Rectal smooth muscle tissue (tissue), 1 donor: ENCODE results near the gene GPRC5C.
"Not testable (repeated sequence)": the region's sequence is repeated elsewhere in the genome, so short reads cannot be mapped to it uniquely, and the experiment has no call there.

Experiments used
- H3K27ac ChIP-seq: one replicate; pipeline ENCODE4 v1.7.0; 2013; ENCODE audit warnings: low read depth, low read length, inconsistent platforms
- H3K27me3 ChIP-seq: one replicate; pipeline ENCODE4 v1.7.0; 2013; ENCODE audit warnings: low read length; ENCODE audit not compliant: control insufficient read depth, insufficient read depth
- H3K36me3 ChIP-seq: one replicate; pipeline ENCODE4 v1.7.0; 2013; ENCODE audit warnings: low read length; ENCODE audit not compliant: control insufficient read depth, insufficient read depth
- H3K4me1 ChIP-seq: one replicate; pipeline ENCODE4 v1.7.0; 2013; ENCODE audit warnings: low read length; ENCODE audit not compliant: control insufficient read depth, insufficient read depth
- H3K4me3 ChIP-seq: one replicate; pipeline ENCODE4 v1.7.0; 2013; ENCODE audit warnings: low read length
- H3K9ac ChIP-seq: one replicate; pipeline ENCODE4 v1.7.0; 2013; ENCODE audit warnings: low read length

The GPRC5C gene

DNA sequence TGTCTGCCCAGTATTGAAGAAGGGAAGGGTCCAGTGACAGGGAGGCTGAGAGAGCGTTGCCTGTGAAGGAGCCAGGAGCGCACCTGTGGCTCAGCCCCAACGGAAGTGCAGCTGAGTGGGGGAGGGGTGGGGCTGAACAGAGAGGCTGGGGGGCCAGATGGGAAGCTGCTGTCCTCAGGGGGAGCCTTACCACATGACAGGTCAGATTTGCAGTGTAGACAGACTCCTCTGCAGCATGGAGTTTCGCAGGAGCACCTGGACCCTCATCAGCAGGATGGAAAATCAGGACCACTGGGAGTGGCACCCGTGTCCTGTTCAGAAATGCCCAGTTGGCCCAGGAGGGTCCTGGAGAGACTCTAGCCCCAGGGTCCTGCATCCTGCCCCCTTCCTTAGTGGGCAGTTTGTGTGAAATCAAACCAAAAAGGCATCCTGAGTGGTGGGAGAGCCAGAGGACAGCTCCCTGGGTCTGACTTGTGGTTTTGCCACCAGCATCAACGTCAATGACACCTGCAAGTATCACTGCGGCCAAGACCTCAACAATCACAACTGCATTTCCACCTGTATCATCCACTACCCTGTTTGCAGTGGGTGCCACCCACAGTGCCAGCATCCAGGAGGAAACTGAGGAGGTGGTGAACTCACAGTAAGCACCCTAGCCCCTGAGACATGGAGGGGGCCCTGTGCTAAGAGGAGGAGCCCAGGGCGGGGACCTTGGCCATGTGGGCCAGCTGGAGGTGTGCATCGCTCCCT lies 42.3 kb downstream of the GPRC5C start:
- Histone ChIP-seq H3K4me1 (no peaks in the 10 kb centered on the region), H3K36me3 (no peaks in the 10 kb centered on the region), H3K4me3 (no peak overlapping the region), H3K27me3 (no peaks in the 10 kb centered on the region), H3K9ac (no peak overlapping the region), H3K27ac (no peak overlapping the region)

DNA sequence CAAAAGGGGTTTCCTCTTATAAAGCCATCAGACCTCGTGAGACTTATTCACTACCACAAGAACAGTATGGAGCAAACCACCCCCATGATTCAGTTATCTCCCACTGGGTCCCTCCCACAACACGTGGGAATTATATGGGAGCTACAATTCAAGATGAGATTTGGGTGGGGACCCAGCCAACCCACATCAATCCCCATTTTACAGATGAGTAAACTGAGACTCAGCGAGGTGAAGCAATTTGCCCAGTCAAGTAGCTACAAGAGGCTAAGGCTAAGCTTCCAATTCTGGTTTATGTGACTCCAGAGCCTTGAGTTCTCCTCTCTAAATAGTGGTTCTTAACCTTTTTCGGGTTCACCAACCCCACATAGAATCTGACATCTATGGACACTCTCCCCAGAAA lies 43.3 kb downstream of the GPRC5C start:
- Histone ChIP-seq H3K27me3 (no peaks in the 10 kb centered on the region), H3K36me3 (no peaks in the 10 kb centered on the region)

DNA sequence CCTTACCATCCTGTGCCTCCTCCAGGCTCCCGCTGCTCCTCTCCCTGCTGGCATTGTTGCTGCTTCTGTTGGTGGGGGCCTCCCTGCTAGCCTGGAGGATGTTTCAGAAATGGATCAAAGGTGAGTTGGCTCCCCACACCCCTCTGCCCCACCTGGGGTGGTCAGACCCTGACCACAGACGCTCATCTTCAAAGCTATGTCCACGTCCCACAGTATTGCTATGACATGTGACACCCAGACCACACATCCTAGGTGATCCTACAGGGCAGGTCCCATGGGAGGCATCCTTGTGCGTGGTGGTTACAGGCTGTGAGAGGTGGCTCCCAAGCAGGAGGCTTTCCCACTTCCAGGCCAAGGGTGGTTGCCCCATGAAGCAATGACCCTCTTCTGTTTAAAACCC lies 45.5 kb downstream of the GPRC5C start:
- H3K27ac ChIP-seq: no peak overlapping the region
- H3K4me1 ChIP-seq: no peaks in the 10 kb centered on the region
- H3K36me3 ChIP-seq: no peaks in the 10 kb centered on the region
- H3K4me3 ChIP-seq: no peak overlapping the region
- H3K27me3 ChIP-seq: no peaks in the 10 kb centered on the region
- H3K9ac ChIP-seq: no peak overlapping the region

More for the DNA sequence above, 43.3 kb downstream of the GPRC5C start:
- Histone ChIP-seq H3K9ac (no peak overlapping the region), H3K27ac (no peak overlapping the region), H3K4me3 (no peak overlapping the region), H3K4me1 (no peaks in the 10 kb centered on the region)

DNA sequence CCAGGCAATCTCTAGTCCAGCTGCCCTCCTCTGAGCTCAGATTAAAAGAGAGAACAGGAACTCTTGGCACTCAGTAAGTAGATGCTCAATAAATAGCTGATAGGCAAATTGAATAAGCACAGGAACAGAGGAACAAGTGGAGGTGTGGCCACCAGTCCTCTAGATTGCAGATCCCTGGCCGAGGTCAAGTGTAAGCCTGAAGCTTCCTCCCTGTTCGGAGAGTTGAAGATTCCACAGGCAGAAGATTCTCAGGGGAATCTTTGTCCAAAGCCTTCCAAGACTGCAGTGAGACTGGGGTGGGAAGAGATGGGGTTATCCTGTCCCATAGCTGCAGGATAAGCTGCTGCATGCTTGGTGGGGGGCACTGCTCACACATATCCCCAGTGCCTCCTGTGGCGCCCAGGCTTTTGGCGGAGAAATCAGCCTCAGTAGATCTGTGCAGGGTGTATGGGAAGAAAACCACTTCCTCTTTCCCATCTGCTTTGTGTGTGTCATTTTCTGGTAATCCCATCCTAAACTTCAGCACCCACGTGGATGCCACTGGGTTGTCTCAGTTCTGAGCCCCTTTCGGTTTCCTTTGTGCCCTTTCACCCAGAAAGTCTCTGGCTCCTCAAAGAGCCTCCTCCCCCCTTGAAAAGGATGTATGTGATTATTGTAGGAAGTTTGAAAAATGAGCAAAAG lies 46.7 kb downstream of the GPRC5C start:
- Histone ChIP-seq H3K36me3 (no peaks in the 10 kb centered on the region), H3K27ac (no peak overlapping the region), H3K27me3 (no peaks in the 10 kb centered on the region), H3K9ac (no peak overlapping the region), H3K4me1 (no peaks in the 10 kb centered on the region), H3K4me3 (no peak overlapping the region)

DNA sequence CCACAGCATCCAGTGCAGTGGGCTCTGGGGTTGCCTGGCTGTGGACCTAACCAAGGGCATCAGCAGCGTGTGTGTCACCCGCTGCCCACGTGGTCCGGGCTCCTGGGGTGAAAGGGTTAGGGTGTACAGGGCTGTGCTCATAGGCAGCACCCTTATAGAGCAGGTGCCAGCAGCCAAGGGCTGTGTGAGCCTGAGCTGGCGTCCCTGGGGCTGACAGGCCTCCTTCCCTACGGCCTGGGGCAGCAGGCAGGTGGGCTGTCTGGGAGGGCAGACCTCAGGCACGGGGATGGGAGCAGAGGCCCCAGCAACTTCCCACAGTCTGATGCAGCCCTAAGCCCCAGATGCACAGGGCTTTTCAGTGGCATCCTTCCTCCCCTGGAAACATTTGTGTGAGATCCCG lies 48.4 kb downstream of the GPRC5C start:
- Histone ChIP-seq H3K4me3 (no peak overlapping the region), H3K4me1 (no peaks in the 10 kb centered on the region), H3K36me3 (no peaks in the 10 kb centered on the region), H3K27me3 (no peaks in the 10 kb centered on the region), H3K27ac (no peak overlapping the region), H3K9ac (no peak overlapping the region)

DNA sequence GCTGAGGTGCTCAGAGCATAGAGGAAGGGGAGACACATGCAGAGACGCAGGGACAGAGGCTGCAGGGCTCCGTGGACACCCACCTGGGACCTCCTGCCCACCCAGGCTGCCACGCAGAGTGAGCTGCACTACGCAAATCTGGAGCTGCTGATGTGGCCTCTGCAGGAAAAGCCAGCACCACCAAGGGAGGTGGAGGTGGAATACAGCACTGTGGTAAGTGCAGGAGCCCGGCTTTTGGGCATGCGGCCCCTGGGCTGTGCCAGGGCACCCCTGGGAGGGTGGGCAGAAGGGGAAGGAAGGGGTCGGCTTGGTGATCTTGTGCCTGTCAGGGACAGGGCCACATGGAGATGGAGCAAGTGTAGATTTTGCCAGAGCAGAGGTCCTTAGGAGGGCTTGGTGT lies 49.7 kb downstream of the GPRC5C start:
- H3K36me3 ChIP-seq: no peaks in the 10 kb centered on the region

DNA sequence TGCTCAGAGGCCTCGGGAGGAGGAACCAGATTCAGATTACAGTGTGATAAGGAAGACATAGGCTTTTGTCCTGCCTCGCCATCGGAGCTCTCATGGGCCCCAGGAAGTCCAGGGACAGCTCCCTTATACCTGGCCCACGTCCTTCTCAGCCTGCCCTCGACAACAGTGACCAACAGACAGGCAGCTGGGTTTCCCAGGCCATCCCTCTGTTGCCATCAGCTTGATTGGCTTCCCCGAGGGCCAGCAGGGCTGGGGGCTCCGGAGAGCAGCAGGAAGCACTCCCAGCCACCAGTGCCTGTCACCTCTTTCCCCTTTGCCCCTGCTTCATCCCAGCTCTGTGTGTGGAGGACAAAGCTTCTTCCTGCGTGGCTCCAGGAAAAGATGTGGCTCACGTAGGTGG lies 52.2 kb downstream of the GPRC5C start:
- Histone ChIP-seq H3K4me1 (no peaks in the 10 kb centered on the region), H3K27ac (no peak overlapping the region), H3K9ac (no peak overlapping the region), H3K36me3 (no peaks in the 10 kb centered on the region), H3K4me3 (no peak overlapping the region), H3K27me3 (no peaks in the 10 kb centered on the region)

More for the DNA sequence above, 49.7 kb downstream of the GPRC5C start:
- H3K9ac ChIP-seq: no peak overlapping the region
- no peak overlapping the region for H3K4me3 ChIP-seq
- H3K27me3 ChIP-seq: no peaks in the 10 kb centered on the region
- no peak overlapping the region for H3K27ac ChIP-seq
- H3K4me1 ChIP-seq: no peaks in the 10 kb centered on the region

DNA sequence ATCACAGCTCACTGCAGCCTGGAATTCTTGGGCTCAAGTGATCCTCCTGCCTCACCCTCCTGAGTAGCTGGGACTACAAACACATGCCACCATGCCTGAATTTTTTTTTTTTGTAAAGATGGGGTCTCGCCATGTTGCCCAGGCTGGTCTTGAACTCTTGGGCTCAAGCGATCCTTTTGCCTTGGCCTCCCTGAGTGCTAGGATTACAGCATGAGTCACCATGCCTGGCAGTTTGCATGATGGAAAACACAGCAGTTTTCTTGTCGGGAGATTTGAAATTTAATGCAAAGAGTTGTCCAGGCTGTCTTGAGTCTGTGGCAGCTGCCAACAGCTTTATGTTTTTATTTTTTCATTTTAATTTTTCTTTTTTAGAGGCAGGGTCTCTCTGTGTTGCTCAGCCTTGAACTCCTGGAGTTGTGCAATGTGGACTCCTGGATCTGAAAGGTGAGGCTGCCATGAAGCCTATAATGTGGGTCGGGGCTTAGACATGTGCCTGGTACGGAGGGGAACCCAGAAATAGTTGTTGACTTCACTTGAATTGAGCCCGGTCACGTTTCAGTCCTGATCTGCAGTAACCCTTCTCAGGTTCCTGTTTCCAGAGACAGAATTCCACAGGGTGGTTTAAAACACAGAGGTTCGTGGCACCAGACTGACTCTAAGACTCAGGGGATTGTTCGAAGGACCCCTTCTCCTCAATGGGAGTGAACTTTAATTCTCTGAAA lies 53.3 kb downstream of the GPRC5C start:
- Histone ChIP-seq H3K4me3 (no peak overlapping the region), H3K36me3 (no peaks in the 10 kb centered on the region), H3K4me1 (no peaks in the 10 kb centered on the region), H3K27me3 (no peaks in the 10 kb centered on the region), H3K27ac (no peak overlapping the region), H3K9ac (no peak overlapping the region)

DNA sequence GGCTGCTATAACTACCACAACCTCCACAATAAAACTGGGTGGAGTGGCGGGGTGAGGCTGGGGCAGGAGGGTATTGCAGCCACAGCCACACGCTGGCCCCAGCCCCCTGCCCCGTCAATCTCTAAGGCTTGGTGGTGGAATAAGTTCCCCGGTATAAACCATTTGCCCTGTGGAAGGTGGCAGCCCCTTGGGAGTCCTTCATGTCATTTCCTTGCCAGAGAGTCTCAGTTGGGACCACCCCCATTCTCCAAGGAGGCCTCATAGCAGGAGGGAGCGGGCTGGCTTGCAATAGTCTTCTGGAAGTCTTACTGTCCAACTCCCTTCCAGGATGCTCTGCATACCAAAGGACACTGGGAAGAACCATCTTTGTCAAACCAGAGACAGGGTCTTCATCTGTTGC lies 54.0 kb downstream of the GPRC5C start:
- no peak overlapping the region for H3K27ac ChIP-seq
- no peaks in the 10 kb centered on the region for H3K4me1 ChIP-seq
- no peaks in the 10 kb centered on the region for H3K36me3 ChIP-seq
- H3K9ac ChIP-seq: no peak overlapping the region
- no peak overlapping the region for H3K4me3 ChIP-seq
- no peaks in the 10 kb centered on the region for H3K27me3 ChIP-seq

DNA sequence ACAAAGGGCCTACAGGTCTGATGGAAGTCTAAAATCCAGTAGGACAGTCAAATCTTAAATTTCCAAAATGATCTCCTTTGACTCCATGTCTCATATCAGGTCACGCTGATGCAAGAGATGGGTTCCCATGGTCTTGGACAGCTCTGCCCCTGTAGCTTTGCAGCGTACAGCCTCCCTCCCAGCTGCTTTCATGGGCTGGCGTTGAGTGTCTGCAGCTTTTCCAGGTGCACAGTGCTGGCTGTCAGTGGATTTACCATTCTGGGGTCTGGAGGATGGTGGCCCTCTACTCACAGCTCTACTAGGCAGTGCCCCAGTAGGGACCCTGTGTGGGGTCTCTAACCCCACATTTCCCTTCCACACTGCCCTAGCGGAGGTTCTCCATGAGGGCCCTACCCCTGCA lies 56.4 kb downstream of the GPRC5C start:
- H3K27ac ChIP-seq, H3K4me1 ChIP-seq, H3K4me3 ChIP-seq, H3K27me3 ChIP-seq, H3K9ac ChIP-seq, H3K36me3 ChIP-seq: not testable (repeated sequence)

DNA sequence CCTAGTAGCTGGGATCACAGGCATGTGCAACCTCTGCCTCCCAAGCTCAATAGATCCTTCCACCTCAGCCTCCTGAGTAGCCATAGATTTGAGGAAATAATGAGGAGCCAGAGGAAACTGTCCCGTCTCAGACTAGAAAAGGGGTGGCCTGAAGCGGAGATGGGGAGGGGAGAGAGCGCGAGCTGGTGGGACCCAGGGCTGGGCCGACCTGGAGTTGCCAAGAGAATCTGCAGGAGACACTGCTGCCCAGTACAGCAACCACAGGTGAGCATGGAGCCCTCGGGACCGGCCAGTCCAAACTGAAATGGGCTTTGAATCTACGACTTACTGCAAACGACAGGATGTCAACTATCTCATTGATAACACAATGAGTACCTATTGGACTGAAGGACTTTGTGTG lies 58.8 kb downstream of the GPRC5C start:
- no peak overlapping the region for H3K4me3 ChIP-seq
- no peak overlapping the region for H3K9ac ChIP-seq
- no peaks in the 10 kb centered on the region for H3K27me3 ChIP-seq
- no peaks in the 10 kb centered on the region for H3K4me1 ChIP-seq
- H3K36me3 ChIP-seq: no peaks in the 10 kb centered on the region
- no peak overlapping the region for H3K27ac ChIP-seq

DNA sequence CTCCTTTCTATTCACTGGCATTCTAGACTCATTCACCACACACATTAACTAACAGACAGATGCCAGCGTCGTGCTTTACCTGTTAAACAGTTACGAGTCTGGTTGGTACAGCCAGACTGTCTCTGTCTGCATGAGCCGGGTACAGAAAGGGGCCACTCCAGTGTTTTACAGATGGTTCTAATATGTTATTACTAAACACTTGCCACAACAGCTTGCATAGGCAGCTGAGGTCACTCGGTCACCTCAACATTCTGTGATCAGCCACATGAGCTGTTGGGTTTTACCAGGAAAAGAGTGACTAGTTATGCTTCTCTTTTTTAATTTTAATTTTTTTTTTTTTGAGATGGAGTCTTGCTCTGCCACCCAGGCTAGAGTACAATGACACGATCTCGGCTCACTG lies 59.7 kb downstream of the GPRC5C start:
- Histone ChIP-seq H3K9ac (no peak overlapping the region), H3K4me1 (no peaks in the 10 kb centered on the region), H3K27ac (no peak overlapping the region), H3K4me3 (no peak overlapping the region), H3K36me3 (no peaks in the 10 kb centered on the region), H3K27me3 (no peaks in the 10 kb centered on the region)
